Psoas muscle (tissue), 8 donors: ENCODE measurements around the gene SLC12A3. TPM values are rescaled to one million over a fixed set of nuclear protein-coding genes. Genes with fewer than 3 reads are reported as not detected.
A peak's percentile ranks its signal among the peaks of the same experiment; 100 is the strongest.

Experiments
- ATAC-seq, 4 donors: fragments of 200-7000 bp; cut with Tn5 transposase; one replicate each; pipeline ENCODE4 v1.9.1; 2020; ENCODE audit warnings: moderate library complexity in 3 of 4, mild to moderate bottlenecking in 2 of 4
- DNase-seq, 2 donors: peaks; one replicate each; pipeline ENCODE4 v3.0.0-alpha.2; 2020
- H3K27ac ChIP-seq: fragments of 200-600 bp; one replicate; pipeline ENCODE4 v1.8.0; 2022
- H3K27me3 ChIP-seq, 3 donors: fragments of 200-600 bp in 1 of 3; one replicate each; pipeline versions ENCODE4 v1.6.1 to v1.8.0; 2013 to 2022; ENCODE audit warnings: low read length in 2 of 3, mild to moderate bottlenecking in 2 of 3, moderate library complexity in 1 of 3; ENCODE audit not compliant: insufficient read depth in 3 of 3
- H3K36me3 ChIP-seq, 2 donors: fragments of 200-600 bp in 1 of 2; one replicate each; pipeline versions ENCODE4 v1.6.1 to v1.8.0; 2013 to 2022; ENCODE audit warnings: low read depth in 1 of 2, mild to moderate bottlenecking in 1 of 2, moderate library complexity in 1 of 2; ENCODE audit not compliant: insufficient read depth in 1 of 2
- H3K4me1 ChIP-seq: fragments of 200-600 bp; one replicate; pipeline ENCODE4 v1.8.0; 2022
- H3K4me3 ChIP-seq: fragments of 200-600 bp; one replicate; pipeline ENCODE4 v1.8.0; 2022; ENCODE audit warnings: mild to moderate bottlenecking
- H3K9me3 ChIP-seq: fragments of 200-600 bp; one replicate; pipeline ENCODE4 v1.8.0; 2022
- CTCF ChIP-seq: fragments of 200-600 bp; IDR thresholded peaks from one replicate; pipeline ENCODE4 v1.8.0; 2022; ENCODE audit warnings: antibody characterized with exemption
- WGBS, 3 donors: extraction: QIAGEN DNeasy Blood & Tissue Kit; methylation state at CpG; one replicate each; pipeline versions ENCODE4 v1.1.6 to v1.1.7; 2013; 5-methylcytosine and 5-hydroxymethylcytosine counted together
- intact Hi-C, 2 donors: fragments of 100-400 bp; cut with DNase I; formaldehyde crosslinking; loops; one replicate each; pipeline versions ENCODE4 v1.11.0 to v1.14.2; 2022
- polyA plus RNA-seq, 3 donors: library from polyadenylated mRNA; stranded (reverse); fragments of 200-250 nt; gene quantifications; one replicate each; pipeline ENCODE4 v1.2.3, GENCODE V29; 2013
- total RNA-seq, 4 donors: library from RNA; stranded (reverse); fragmentation: NEBNext Ultra II Directional in 2 of 4; extraction: Animal tissue kit (Norgen Biotek cat#: 25700) in 2 of 4; gene quantifications; one replicate each; pipeline versions ENCODE4 v1.2.1 to v1.2.4, GENCODE V29; 2021 to 2023
- donor health status: healthy with polysubstance abuse.
- donor health status: DM: no; HTN: no; CAD: no; lungs with moderate emphysema.
- donor health status: Bipolar disorder and iron deficiency.
- donor health status: healthy.
- donor health status: DM: yes; HTN: yes; CAD: no.
- donor health status: DM: no; HTN: no; CAD: no.
- donor health status: DM: no; HTN: no; CAD: no.
- donor health status: DM: yes; HTN: yes; CAD: no.

SLC12A3 gene
- total and polyA plus RNA-seq, 7 donors: 0.01 to 0.06 TPM; not detected in 5

GRCh38 chr16:56874800-56875199 lies 9.8 kb downstream of the SLC12A3 start:
- peaks cover 6% of the 10 kb centered on the region for H3K4me1 ChIP-seq

GRCh38 chr16:56876048-56876447 lies 11.0 kb downstream of the SLC12A3 start:
- no peak for ATAC-seq
- H3K9me3 ChIP-seq: no peaks in the 10 kb centered on the region
- no peaks in the 10 kb centered on the region for H3K36me3 ChIP-seq
- TF ChIP-seq CTCF: no peak
- no peak for DNase-seq
- intact Hi-C loops: no loop called here
- H3K4me3 ChIP-seq: no peak overlapping the region
- no peak overlapping the region for H3K27ac ChIP-seq
- H3K27me3 ChIP-seq: no peaks in the 10 kb centered on the region
- peaks cover 6% of the 10 kb centered on the region for H3K4me1 ChIP-seq
- 86 to 87% (median 86%) methylated on average over 4 of the region's 4 CpGs for WGBS, 3 donors

More at GRCh38 chr16:56874800-56875199, 9.8 kb downstream of the SLC12A3 start:
- H3K9me3 ChIP-seq: no peaks in the 10 kb centered on the region
- intact Hi-C loops: no loop called here
- 19 to 44% (median 40%) methylated on average over 11 of the region's 11 CpGs for WGBS, 3 donors
- ATAC-seq (peak; percentile 57 to 96 (median 81)), DNase-seq (no peak)
- H3K36me3 ChIP-seq: no peaks in the 10 kb centered on the region
- H3K27me3 ChIP-seq: no peaks in the 10 kb centered on the region
- no peak for TF ChIP-seq CTCF
- H3K4me3 ChIP-seq: no peak overlapping the region
- H3K27ac ChIP-seq: peak overlapping the region; percentile 65

GRCh38 chr16:56877486-56878182 lies 12.6 kb downstream of the SLC12A3 start:
- Histone ChIP-seq H3K9me3 (no peaks in the 10 kb centered on the region), H3K4me3 (no peak overlapping the region), H3K36me3 (no peaks in the 10 kb centered on the region), H3K27me3 (no peaks in the 10 kb centered on the region), H3K27ac (no peak overlapping the region), H3K4me1 (peaks cover 6% of the 10 kb centered on the region)
- intact Hi-C loops: no loop called here
- ATAC-seq (no peak), DNase-seq (no peak)
- WGBS, 3 donors: 85 to 92% (median 88%) methylated on average over 12 to 13 of the region's 13 CpGs
- no peak for TF ChIP-seq CTCF

- intact Hi-C loops: no loop called here
- Histone ChIP-seq H3K9me3 (no peaks in the 10 kb centered on the region), H3K36me3 (no peaks in the 10 kb centered on the region), H3K27ac (no peak overlapping the region), H3K4me3 (no peak overlapping the region), H3K4me1 (peaks cover 6% of the 10 kb centered on the region), H3K27me3 (no peaks in the 10 kb centered on the region)
- 87 to 91% (median 90%) methylated on average over 8 of the region's 8 CpGs for WGBS, 3 donors
- no peak for ATAC-seq
- TF ChIP-seq CTCF: no peak
- DNase-seq: no peak
Measured at GRCh38 chr16:56878282-56878854, 13.4 kb downstream of the SLC12A3 start.
